HG02759 (cell line): ENCODE measurements around the gene MAD1L1.
"Not testable (repeated sequence)": the region's sequence is repeated elsewhere in the genome, so short reads cannot be mapped to it uniquely, and the experiment has no call there.

Experiments
- ATAC-seq: cut with Tn5 transposase; IDR thresholded peaks from one replicate; pipeline ENCODE4 v1.9.1; 2021; ENCODE audit warnings: mild to moderate bottlenecking, moderate library complexity; ENCODE audit not compliant: unreplicated experiment

MAD1L1 gene

GRCh38 chr7:1874590-1875391 lies 358.0 kb downstream of the MAD1L1 start:
- ATAC-seq = not testable (repeated sequence)

- ATAC-seq = no peak
These were observed 358.7 kb downstream of the MAD1L1 start for GRCh38 chr7:1873857-1874589.

DNA sequence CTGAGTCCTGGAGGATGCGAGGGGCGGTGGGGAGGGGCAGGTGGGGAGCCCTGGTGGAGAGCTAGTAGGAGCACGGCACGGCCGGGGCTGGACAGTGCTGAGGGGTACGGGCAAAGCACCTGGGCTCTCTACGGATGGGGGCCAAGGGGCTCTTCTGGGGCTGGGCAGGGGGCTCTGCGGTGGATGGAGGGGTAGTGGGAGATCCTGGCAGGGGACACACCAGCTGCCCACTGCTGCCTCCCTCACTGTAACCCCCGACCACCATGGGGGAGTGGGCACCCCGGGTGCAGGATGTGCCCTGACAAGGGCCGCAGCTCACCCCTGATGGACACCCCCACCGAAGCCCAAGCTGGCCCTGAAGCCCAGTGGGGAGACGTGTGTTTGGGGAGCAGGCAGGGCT lies 359.3 kb downstream of the MAD1L1 start:
- ATAC-seq = no peak

GRCh38 chr7:1873070-1873405 lies 359.7 kb downstream of the MAD1L1 start:
- ATAC-seq = no peak

DNA sequence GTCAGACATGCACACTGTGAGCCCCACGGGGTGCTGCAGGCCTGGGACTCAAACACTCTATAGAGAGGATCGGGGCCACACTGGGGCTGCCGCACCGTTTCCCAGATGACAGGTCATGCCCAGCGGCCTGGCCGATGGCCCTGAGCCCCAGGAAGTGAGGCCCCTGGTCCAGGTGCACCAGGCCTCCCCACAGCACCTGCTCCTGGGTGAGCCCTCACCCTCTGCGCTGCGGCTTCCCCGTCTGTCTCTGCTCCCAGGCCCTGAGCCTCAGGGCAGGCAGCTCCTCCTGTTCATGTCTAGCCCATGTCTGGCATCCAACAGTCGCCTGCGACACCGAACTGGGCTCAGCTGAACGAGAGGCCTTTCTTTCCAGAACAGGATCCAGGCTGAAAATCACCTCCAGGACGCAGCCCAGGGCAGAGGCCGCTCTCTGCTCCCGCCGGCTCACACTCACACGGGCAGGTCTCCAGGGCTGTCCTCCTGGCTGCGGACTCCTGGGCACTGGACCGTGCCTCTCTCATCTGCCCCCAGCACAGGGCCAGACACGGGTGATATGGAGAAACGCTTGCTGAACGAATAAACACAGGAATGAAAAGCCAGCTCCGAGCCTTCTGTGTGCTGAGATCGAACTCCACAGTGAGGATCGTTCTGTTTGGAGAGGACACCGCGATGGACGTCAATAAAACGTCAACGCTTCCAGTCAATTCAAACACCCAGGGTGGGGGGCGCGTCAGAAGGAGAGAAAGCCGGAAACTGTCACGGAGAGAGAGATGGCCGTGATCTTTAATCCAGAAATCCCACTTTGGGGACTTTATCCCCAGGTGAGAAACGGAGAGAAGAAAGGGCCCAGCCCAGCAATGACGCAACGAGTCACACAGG lies 360.3 kb downstream of the MAD1L1 start:
- no peak for ATAC-seq

DNA sequence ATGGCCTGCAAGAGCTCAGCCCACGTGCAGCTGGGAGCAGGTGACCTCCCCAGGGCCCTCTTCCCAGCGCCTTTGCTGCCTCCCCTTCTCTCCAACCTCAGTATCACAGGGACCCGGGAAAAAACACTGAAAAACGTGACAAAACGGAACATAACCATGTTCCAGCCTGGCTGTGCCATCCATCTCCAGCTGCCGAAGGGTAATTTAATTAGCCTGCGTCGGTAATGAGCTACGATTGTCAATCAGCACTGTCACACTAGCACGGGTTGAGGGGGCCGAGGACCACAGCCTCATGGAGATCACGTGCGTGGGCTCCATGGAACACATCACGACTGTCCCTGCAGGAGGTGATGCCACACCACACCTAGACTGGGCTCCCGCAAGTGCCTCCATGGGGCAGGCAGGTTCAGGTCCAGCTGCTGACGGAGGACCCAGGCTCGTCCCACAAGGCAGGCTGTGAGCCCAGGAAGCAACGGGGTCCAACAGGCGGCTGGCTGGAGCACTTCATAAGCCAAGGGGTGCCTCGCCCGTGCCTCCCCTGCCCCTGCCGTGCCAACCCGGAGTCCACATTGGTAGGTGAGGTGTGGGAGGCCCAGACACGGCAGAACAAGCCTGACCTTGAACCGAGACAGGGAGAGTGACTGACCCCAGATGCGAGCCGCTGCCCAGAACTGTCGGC lies 363.2 kb downstream of the MAD1L1 start:
- no peak for ATAC-seq

- no peak for ATAC-seq
These were observed 364.1 kb downstream of the MAD1L1 start for GRCh38 chr7:1868516-1869165.

DNA sequence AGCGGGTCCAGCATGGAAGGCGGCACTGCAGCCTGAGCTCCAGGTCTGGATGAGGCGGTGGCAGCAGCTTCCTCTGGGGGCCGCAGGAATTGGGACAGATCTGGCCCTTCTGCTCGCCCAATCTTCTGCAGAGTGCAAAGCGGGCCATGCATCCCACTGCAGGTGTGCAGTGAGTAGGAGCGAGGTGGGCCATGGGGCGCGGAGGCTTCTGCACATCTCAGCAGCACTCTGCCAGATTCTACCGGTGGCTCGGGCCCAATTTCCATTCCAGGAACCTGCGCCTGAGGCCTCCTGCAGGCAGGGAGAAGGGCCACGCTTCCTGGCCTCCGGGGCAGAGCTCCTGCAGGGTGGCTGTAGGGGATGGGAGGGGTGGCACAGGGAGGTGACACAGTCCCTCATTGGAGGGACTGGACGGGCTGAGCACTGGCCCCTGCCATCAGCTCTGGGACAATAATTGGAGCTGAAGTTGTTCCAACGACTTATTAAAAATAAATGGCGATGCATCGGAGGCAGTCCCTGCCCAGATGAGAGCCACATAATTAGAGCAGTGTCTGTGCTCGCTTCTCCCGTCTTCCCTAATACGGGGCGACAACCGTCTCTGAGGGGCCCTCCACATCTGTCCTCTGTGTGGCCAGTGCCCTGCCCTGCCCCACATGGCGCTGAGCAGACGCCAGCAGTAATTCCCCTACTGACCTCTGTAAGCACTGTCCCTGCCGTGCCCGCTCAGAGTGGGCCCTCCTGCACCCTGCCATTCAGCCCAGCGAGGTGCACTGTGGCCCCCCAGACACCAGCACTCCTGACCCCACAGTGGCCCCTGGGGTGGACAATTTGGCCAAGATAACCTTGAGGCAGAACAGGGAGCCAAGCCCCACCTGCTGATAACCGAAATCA lies 365.1 kb downstream of the MAD1L1 start:
- no peak for ATAC-seq

GRCh38 chr7:1866601-1867000 lies 366.1 kb downstream of the MAD1L1 start:
- no peak for ATAC-seq

DNA sequence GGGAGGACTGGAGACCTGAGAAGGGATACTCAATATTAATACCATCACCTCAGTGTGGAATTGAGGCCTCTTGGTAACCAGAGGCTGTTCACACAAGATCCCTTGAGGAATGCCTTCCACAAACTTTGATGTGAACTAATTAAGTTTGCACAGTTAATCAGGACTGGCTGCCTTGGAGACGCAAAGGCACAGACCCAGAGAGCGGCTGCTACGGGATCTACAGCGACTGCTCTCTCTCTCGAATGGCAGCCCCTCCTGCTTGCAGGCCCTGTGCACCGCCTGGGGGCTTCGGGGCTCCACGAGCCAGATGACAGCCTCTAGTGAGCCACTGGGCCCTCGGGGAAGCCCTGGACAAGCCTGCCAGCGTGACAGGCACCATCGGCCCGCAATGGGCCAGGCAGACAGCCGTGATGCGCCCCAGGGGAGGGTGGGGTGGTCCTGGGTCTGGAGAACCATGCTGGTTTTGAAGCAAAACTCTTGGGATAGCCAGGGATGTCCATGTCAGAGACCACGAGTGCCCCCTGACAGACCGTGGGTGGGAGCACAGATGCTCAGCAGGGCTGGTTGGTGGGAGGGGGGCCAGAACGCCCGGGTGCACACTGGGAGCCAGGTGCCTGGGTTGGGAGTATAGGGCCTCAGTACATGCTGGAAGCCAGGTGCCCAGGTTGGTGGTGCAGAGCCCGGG lies 367.0 kb downstream of the MAD1L1 start:
- ATAC-seq = no peak

DNA sequence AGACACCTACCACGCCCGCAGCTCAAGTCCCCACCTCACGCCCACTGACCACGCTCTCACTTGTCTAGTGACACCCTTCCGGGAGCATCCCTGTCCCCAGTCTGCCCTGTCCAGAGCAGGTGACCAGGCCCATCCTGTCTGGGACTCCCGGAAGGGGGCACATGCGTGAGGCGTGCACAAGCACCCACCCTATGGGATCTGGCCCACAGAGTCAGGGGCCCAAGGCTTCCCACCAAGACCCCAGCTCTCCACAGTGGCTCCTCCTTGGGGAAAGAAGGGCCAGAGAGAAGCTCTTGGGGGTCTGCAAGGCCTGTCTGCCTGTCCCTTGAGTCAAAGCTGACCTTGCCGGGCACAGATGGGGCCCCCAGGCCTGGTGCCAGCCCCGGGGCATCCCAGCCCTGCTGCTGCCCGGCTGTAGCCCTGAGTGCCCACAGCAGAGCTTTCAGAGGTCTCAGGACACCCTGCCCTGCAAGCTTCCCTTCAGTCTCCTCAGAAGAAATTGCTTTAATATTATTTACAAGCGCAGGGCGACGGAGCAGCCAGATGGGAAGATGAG lies 367.7 kb downstream of the MAD1L1 start:
- no peak for ATAC-seq

- ATAC-seq = no peak
These were observed 368.4 kb downstream of the MAD1L1 start for GRCh38 chr7:1864161-1864940.

GRCh38 chr7:1863091-1863900 lies 369.4 kb downstream of the MAD1L1 start:
- ATAC-seq = no peak

DNA sequence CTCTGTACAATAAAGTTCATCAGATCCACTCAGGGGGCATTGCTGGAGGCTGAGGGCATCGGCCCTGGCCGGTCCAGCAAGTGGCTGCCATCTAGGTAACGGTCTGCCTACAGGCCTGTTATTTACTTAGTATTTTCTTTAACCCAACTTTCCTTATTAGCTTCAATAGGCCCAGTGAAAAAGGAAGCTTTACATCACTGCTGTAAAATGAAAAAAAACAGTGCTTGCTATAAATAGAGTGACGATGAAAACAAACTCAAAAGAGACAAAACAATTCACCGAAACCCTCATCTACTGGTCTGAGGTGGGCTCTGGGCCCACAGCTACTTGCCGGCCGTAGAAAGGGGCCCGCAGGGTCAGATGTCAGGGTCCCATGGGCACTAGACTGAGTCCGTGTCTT lies 370.2 kb downstream of the MAD1L1 start:
- ATAC-seq = no peak

DNA sequence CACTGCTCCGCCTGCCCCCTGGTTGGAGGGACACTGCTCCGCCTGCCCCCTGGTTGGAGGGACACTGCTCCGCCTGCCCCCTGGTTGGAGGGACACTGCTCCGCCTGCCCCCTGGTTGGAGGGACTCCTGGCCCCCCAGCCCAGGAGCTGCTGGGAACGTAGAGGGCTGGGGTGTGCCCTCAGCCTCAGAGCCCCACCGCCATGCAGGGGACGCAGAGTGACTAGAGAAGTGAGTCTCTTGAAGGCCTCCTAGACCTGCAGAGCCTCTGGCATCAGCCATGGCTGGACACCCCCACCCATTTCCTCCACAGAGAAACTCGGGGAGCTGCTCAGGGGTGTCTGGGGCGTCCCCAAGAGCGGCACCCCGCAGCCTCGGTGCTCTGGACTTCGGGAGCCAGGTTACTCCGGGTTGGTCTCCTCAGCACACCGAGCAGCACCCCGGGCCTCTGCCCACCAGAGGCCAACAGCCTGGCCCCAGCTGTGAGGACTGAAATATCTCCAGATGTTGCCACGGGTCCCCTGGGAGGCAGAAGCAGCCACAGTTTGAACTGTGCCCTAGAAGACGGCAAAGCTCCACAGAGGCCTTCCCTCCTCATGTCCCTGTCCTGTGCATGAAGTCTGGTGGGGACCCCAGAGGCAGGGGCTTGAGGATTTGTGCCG lies 370.8 kb downstream of the MAD1L1 start:
- ATAC-seq = no peak
